Stimulated activated CD8-positive, alpha-beta memory T cell treated with anti-CD3 and anti-CD28 coated beads, Interleukin-7, amount 100 ng/mL, for 1 hour (primary cell): Measurements from ENCODE around the gene CARD11.

Experiments used
- DNase-seq, 2 donors: peaks; one replicate each; pipeline ENCODE4 v3.0.0-alpha.2; 2020; ENCODE audit warnings: low read depth in 2 of 2

The CARD11 gene

GRCh38 chr7:3043544-3044371, at the start of gene CARD11:
TSS of gene CARD11 (minus strand) at chr7:3043867. CDS start at chr7:2958506, 85,361 bp downstream.
- DNase-seq = no peak

- DNase-seq = peak; percentile 42 to 52
Measured at GRCh38 chr7:3092468-3092867, 48.8 kb upstream of the CARD11 start.

- DNase-seq = no peak
Measured at GRCh38 chr7:3091631-3092030, 48.0 kb upstream of the CARD11 start.

GRCh38 chr7:3089493-3089892, 45.8 kb upstream of the CARD11 start:
- no peak for DNase-seq

- no peak for DNase-seq
Measured at GRCh38 chr7:3087243-3087755, 43.6 kb upstream of the CARD11 start.

- no peak for DNase-seq
Measured at GRCh38 chr7:3083350-3083749, 39.7 kb upstream of the CARD11 start.

- DNase-seq = no peak
Measured at GRCh38 chr7:3082831-3083230, 39.2 kb upstream of the CARD11 start.

GRCh38 chr7:3082386-3082785, 38.7 kb upstream of the CARD11 start:
- DNase-seq = no peak

GRCh38 chr7:3080106-3080505, 36.4 kb upstream of the CARD11 start:
- DNase-seq = no peak

GRCh38 chr7:3078514-3078913, 34.8 kb upstream of the CARD11 start:
- no peak for DNase-seq

GRCh38 chr7:3076700-3077099, 33.0 kb upstream of the CARD11 start:
- no peak for DNase-seq

GRCh38 chr7:3076163-3076562, 32.5 kb upstream of the CARD11 start:
- DNase-seq = no peak

- DNase-seq = no peak
Measured at GRCh38 chr7:3075441-3075840, 31.8 kb upstream of the CARD11 start.

- DNase-seq = no peak
Measured at GRCh38 chr7:3074459-3074821, 30.8 kb upstream of the CARD11 start.

GRCh38 chr7:3073763-3074458, 30.2 kb upstream of the CARD11 start:
- DNase-seq = no peak

- no peak for DNase-seq
Measured at GRCh38 chr7:3070908-3071307, 27.2 kb upstream of the CARD11 start.

- no peak for DNase-seq
Measured at GRCh38 chr7:3069771-3070449, 26.2 kb upstream of the CARD11 start.

GRCh38 chr7:3068530-3068929, 24.9 kb upstream of the CARD11 start:
- DNase-seq = no peak

GRCh38 chr7:3067606-3068380, 24.1 kb upstream of the CARD11 start:
- DNase-seq = no peak

GRCh38 chr7:3067193-3067592, 23.5 kb upstream of the CARD11 start:
- no peak for DNase-seq

- no peak for DNase-seq
Measured at GRCh38 chr7:3066506-3066905, 22.8 kb upstream of the CARD11 start.

- no peak for DNase-seq
Measured at GRCh38 chr7:3065724-3066143, 22.1 kb upstream of the CARD11 start.
